GM10248 (cell line): ENCODE results near the gene GDF11.
A peak's percentile ranks its signal among the peaks of the same experiment; 100 is the strongest.

ENCODE experiments used
- CTCF ChIA-PET: fragments of 300-600 bp; sonication (Branson Sonifier 250); formaldehyde crosslinking; extraction: SDS; loops from one replicate; lab custom pipeline; 2021; ENCODE audit warnings: antibody characterized with exemption; lab: Yijun Ruan, JAX
- POLR2A ChIA-PET: fragments of 350-650 bp; sonication (Branson Sonifier 250); formaldehyde crosslinking; extraction: SDS; loops from one replicate; lab custom pipeline; 2020; ENCODE audit warnings: antibody characterized with exemption; lab: Yijun Ruan, JAX
- DNase-seq: peaks from one replicate; pipeline ENCODE4 v3.0.0; 2012; ENCODE audit errors: extremely low spot score
- TF ChIP-seq, protein P1 (sequence below): IDR thresholded peaks from 2 replicates; pipeline ENCODE4 v1.5.1; 2012; ENCODE audit warnings: mild to moderate bottlenecking, low read depth; ENCODE audit errors: extremely low read depth, missing control alignments, control extremely low read depth

The GDF11 gene

GRCh38 chr12:55732288-55732687, 10.6 kb upstream of the GDF11 start:
- CTCF ChIA-PET, result no interaction called here
- POLR2A ChIA-PET, result interaction anchor here (0.5 to 0.6 kb wide), 2 partner anchors 189 to 372 kb away, joined by 3 read pairs; no protein-coding TSS in a partner anchor
- no peak for DNase-seq
- TF ChIP-seq, protein P1, sequence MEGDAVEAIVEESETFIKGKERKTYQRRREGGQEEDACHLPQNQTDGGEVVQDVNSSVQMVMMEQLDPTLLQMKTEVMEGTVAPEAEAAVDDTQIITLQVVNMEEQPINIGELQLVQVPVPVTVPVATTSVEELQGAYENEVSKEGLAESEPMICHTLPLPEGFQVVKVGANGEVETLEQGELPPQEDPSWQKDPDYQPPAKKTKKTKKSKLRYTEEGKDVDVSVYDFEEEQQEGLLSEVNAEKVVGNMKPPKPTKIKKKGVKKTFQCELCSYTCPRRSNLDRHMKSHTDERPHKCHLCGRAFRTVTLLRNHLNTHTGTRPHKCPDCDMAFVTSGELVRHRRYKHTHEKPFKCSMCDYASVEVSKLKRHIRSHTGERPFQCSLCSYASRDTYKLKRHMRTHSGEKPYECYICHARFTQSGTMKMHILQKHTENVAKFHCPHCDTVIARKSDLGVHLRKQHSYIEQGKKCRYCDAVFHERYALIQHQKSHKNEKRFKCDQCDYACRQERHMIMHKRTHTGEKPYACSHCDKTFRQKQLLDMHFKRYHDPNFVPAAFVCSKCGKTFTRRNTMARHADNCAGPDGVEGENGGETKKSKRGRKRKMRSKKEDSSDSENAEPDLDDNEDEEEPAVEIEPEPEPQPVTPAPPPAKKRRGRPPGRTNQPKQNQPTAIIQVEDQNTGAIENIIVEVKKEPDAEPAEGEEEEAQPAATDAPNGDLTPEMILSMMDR, result no peak

- CTCF ChIA-PET, result no interaction called here
- no peak for DNase-seq
- TF ChIP-seq, protein P1, result no peak
- POLR2A ChIA-PET, result no interaction called here
Observed at GRCh38 chr12:55733021-55733555, 9.8 kb upstream of the GDF11 start.

GRCh38 chr12:55733858-55734257, 9.1 kb upstream of the GDF11 start:
- ChIA-PET CTCF (interaction anchor here (1.1 to 2.3 kb wide), 3 partner anchors 13 to 295 kb away, joined by 4 to 7 read pairs (median 6); partner anchors contain the start of gene RAB5B), POLR2A (no interaction called here)
- no peak for DNase-seq
- TF ChIP-seq, protein P1, result no peak

DNA sequence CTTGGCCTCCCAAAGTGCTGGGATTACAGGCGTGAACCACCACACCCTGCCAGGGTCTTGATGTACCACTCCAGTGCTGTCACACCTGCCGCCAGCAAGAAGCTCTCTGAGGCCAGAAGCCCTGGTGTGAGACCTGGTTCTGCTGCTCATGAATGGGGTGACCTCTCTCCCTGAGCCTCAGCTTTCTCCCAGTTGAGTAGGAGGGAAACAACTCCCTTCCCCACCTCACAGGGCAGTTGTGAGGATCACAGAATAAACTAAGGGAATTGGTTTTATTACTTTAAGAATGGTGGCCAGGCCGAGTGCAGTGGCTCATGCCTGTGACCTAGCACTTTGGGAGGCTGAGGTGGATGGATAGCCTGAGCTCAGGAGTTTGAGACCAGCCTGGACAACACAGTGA, 8.3 kb upstream of the GDF11 start:
- TF ChIP-seq, protein P1, result no peak
- ChIA-PET CTCF (interaction anchor here (1.1 to 2.6 kb wide), 6 partner anchors 12 to 294 kb away, joined by 3 to 7 read pairs (median 5); partner anchors contain the start of genes RAB5B and RDH5), POLR2A (interaction anchor here (0.5 to 0.6 kb wide), 2 partner anchors 292 to 595 kb away, joined by 5 to 7 read pairs; no protein-coding TSS in a partner anchor)
- no peak for DNase-seq

- ChIA-PET POLR2A (no interaction called here), CTCF (interaction anchor here (1.4 to 3.9 kb wide), 8 partner anchors 11 to 547 kb away, joined by 4 to 73 read pairs (median 8); partner anchors contain the start of genes RAB5B and RDH5)
- DNase-seq, result no peak
- TF ChIP-seq, protein P1, result no peak
Observed at GRCh38 chr12:55736076-55736475, 6.8 kb upstream of the GDF11 start.

GRCh38 chr12:55736780-55737580, 5.9 kb upstream of the GDF11 start:
- POLR2A ChIA-PET, result interaction anchor here (0.6 kb wide), 1 partner anchor 365 kb away, joined by 3 read pairs; no protein-coding TSS in a partner anchor
- TF ChIP-seq, protein P1, result peak; percentile 83
- DNase-seq, result peak; percentile 59
- CTCF ChIA-PET, result interaction anchor here (0.9 to 5.7 kb wide), 35 partner anchors 7 to 548 kb away, joined by 3 to 73 read pairs (median 11); partner anchors contain the start of genes BLOC1S1, CD63, DGKA and ORMDL2
